HG02884 (cell line): ENCODE measurements around the gene GLIS1.

Experiments
- ATAC-seq: cut with Tn5 transposase; IDR thresholded peaks from one replicate; pipeline ENCODE4 v1.9.1; 2021; ENCODE audit warnings: mild to moderate bottlenecking, moderate library complexity; ENCODE audit not compliant: unreplicated experiment

GLIS1 gene

DNA sequence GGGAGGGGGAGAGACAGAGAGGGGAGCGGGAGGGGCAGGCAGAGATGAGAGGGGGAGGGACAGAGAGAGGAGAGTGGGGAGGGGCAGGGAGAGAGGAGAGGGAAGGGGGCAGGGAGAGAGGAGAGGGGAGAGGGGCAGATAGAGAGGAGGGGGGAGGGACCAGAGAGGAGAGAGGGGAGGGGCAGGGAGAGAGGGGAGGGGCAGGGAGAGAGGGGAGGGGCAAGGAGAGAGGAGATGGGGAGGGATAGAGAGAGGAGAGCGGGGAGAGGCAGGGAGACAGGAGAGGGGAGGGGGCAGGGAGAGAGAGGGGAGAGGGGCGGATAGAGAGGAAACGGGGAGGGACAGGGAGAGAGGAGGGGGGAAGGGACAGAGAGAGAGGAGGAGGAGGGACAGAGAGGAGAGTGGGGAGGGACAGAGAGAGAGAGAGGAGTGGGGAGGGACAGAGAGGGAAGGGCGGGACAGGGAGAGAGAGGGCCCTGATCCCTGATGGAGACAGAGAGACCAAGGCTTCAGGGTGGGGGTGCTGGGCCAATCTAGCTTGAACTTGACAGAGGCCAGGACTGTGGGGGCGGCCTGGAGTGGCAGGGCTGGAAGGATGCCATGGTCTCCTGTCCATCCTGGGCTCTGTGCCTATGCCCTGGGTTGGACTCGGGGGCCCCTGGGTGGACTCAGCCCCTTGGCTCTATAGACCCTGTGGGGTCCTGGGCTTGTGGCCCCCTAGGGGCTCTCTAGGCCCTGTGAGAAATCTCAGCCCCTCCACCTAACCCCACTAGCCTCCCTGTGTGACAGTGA, 236.1 kb downstream of the GLIS1 start:
- no peak for ATAC-seq

- ATAC-seq: no peak
Measured at GRCh38 chr1:53501065-53502005, 237.6 kb downstream of the GLIS1 start.

DNA sequence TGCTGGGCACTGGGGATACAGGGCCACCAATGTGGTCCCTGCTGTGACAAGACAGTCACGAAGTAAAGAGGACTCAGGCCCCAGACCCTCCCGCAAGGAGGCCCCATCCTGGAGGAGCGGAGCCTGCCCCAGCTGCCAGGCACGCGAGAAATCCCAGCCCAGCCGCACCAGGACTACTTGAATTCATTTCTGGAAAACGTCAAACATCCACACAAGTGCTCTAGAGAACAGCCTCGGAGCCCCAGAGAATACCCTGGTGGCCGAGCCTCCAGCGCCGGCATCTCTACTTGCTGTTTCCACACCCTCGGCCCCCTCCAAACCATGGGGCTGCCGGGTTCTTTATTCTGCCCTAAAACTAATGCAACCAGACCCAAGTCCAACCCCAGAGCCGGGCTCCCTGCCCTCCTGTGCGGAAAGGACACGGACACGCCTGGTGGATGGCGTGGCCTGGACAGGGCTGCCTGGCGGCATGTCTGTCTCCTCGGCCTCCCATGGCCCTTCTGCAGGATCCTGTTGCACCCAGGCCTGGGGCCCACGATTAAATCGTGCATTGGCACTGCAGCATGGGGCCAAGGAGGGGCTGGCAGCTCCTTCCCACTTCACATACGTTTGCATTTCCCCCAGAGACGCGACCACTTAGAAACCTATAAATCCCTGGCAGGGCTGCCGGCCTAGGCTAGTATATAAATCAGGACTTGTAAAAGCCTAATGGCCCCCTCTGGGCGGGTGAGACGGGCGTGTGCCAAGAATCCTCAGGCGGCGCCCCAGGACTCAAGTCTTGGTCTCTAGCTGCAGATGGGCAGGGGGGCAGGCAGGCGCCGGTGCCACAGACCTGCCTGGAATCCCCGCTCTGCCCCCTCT, 238.5 kb downstream of the GLIS1 start:
- ATAC-seq: no peak

DNA sequence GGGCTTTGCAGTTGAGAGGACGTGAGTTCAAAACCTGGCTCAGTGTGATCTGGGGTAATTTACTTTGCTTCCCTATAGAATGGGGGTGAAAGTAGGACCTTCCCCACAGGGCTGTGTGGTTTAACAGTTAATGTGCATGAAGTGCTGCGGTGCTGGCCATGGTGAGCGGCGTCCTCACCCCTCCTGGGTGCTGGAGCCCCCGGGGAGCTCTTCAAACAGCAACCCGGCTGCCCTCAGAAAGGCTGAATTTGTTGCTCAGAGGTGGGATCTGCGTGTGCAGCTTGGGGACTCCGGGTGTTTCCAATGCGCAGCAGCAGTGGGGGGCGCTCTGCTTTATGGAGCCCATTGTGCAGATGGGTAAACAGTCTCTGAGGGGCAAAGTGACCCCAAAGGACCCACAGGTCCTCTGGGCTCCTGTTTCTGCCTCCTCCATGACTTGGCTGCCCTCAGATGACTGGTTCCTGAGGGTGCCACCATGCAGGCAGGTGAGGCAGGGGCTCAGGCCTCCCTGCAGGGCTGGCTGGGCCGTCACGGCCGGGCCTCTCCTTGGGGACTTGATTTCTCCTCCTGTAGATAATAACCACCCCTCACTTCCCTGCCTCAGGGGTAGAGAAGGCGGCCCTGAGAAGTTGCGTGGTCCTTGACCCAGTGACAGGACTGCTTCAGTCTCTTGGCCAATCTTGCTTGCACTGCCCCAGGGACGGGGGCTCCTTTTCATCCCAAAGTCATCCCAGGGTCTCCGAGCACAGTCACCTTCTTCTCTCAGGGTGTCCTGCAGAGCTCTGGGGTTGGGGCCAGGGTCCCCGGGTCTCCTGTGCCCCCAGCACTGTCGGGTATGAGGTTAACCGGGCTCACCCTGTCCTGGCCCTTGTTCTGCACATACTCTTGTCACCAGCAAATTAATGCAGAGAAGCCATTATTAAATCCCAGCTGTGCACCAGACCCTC, 239.4 kb downstream of the GLIS1 start:
- no peak for ATAC-seq

- ATAC-seq: no peak
Measured at GRCh38 chr1:53498555-53499131, 240.3 kb downstream of the GLIS1 start.

GRCh38 chr1:53495633-53496345, 243.2 kb downstream of the GLIS1 start:
- ATAC-seq: no peak

DNA sequence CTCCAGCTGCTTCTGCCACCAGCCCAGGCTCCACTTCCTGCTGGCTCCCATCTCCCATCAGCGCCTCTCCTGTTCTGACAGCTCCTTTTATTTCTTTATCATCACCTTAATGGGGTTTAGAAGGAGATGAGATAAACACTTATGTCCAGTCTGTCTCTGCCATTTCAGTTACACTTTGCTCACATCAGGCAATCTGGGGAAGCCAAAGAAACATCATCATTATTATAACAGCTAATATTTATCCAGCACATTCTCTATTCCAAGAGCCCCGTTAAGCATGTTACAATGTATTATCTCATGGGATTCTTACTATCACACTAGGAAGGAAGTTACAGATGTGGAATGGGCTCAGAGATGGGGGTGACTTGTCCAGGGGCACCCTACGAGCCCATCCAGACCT, 248.6 kb downstream of the GLIS1 start:
- no peak for ATAC-seq

DNA sequence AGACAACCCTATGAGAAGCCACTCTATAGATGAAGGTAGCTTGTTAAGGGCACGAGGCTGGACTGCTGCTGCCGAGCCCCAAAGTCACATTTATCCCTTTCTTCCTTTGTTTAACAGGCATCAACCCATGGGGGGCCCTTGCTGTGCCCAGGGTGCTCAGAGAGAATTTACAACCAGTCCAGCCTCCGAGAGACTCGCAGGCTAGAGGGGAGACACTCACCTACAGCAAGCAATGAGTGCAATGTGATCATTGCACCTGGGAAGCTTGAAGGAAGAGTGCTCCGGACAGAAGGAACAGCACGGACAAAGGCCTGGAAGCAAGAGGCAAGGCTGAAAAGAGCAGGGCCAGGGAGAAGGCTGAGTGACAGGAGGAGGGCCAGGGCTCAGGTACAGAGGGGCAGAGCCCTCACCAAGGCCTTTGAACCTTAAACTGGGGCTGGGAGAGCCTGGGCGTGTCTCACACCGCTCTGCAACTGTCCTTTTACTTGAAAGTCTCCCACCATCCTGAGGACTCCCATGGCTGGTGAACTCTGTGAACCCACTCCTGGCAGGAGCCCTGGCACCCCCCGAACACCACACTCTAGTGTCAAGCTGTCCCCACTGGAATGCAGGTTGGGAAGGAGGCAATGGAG, 252.5 kb downstream of the GLIS1 start:
- ATAC-seq: no peak

- ATAC-seq: no peak
Measured at GRCh38 chr1:53485478-53486394, 253.2 kb downstream of the GLIS1 start.

DNA sequence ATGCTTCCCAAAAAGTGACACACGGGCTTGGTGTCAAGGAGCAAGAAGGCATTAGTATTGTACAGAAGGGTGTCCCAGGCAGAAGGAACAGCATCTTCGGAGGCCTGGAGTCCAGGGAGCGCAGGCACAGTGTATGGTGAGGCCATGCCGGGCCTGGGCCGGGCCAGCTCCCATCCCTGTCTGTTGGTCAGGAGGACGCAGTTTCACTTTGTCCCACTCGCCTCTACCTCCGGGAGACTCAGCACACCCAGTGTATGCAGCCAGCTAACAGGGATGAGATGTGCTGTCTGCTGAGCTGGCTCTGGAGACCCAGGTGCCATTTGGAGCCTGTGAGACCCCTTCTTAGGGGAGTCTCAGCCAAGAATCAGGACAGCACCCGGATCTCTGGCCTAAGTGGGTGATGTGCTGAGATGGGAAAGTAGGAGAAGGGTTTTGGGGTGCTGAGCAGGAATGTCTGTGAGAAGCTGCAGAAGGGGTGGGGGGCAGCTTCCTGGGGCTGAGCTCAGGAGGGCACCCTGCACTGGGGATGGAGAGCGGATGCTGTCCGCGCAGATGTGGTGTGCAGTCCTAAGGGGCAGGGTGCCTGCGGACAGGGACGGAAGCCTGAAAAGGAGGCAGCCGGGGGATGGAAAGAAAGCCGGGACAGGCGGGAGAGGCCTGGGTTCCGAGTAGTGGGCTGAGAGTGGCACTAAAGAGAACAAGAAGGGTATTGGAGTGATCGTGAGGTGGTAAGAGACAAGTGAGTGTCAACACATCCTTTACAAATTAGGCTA, 254.1 kb downstream of the GLIS1 start:
- no peak for ATAC-seq

GRCh38 chr1:53483656-53484055, 255.3 kb downstream of the GLIS1 start:
- ATAC-seq: no peak

GRCh38 chr1:53483170-53483569, 255.8 kb downstream of the GLIS1 start:
- ATAC-seq: no peak

DNA sequence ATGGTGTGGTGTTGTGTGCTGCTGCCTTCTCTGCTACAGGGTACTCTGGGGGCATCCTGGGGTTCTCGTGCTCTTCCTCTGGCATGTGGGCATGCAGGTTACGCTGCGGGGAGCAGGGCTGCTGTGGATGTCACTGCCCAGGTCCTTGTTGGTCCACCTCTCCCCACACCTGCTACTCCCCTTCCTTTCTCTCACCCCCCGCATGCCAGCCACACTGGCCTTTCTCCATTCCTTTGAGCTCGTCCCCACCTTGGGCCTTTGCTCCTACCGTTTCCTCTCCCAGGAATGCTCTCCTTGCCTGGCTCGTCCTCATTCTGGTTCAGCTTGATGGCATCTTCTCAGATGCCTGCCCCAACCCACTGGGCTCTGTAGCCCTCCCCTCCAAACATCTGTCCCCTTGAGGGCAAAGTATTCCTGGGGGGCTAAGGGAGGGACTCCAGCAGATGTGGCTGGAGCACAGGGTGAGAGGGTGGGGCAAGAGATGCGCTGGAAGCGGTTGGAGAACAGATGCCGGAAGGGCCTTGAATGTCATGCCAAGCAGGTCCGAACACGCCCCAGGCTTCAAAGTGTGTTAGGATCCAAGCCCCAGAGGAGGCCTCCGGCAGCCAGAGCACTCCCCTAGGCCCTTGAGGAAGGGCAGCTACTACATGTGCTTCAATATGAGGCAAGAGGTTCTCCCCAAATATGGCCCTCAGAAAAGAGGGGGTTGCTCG, 256.4 kb downstream of the GLIS1 start:
- no peak for ATAC-seq

GRCh38 chr1:53481456-53481855, 257.5 kb downstream of the GLIS1 start:
- no peak for ATAC-seq

DNA sequence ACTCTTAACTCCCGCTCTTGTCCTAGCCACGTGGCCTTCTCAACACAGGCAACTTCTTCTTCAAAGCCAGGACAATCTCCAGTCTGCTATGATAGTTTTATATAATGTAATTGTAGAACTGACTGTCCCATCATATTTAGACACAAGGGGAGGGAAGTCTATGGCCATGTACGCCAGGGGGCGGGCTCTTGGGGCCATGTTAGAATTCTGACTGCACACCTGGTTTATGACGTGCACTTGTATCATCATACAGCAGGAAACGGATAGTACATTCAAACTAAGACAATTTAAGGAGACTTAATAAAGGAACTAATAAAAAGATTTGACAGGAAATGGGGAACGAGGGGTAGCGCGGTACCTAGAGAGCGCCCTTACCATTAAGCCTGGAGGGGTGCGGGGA, 258.3 kb downstream of the GLIS1 start:
- ATAC-seq: no peak

GRCh38 chr1:53478502-53478818, 260.5 kb downstream of the GLIS1 start:
- no peak for ATAC-seq
